Measurements from ENCODE around the gene RHBDL2.

GRCh38 chr1:38950553-38950952, 8.9 kb upstream of the RHBDL2 start:
- TF ChIP-seq ARNT (IDR thresholded peaks at IDR 0.05) (no peak), TARDBP (IDR thresholded peaks at IDR 0.05) (no peak), ELF4 (IDR thresholded peaks at IDR 0.05) (no peak), ZNF384 (IDR thresholded peaks at IDR 0.05) (no peak), FOXM1 (IDR thresholded peaks at IDR 0.05; ENCODE audit: borderline replicate concordance) (no peak), CTBP1 (IDR thresholded peaks at IDR 0.05; ENCODE audit: borderline replicate concordance) (no peak), FOXA1 (IDR thresholded peaks at IDR 0.05) (no peak), FOXK2 (IDR thresholded peaks at IDR 0.05) (no peak), SP1 (IDR thresholded peaks at IDR 0.05) (no peak), BHLHE40 (IDR thresholded peaks at IDR 0.05; ENCODE audit: borderline replicate concordance) (no peak), SUZ12 (IDR thresholded peaks at IDR 0.05) (no peak), NFRKB (IDR thresholded peaks at IDR 0.05) (no peak), HDGF (IDR thresholded peaks at IDR 0.05; ENCODE audit: borderline replicate concordance) (no peak), PKNOX1 (IDR thresholded peaks at IDR 0.05) (no peak)
